HL-60 (cell line): ENCODE measurements around the gene URB1.

ENCODE experiments used
- DNase-seq, 2 experiments: peaks; one replicate each; pipeline ENCODE4 v3.0.0-alpha.2; 2010 to 2020; ENCODE audit warnings: low read depth in 1 of 2, low spot score in 1 of 2
- H3K27ac ChIP-seq: fragments of 250-450 bp; sonication (Bioruptor Pico); replicated peaks from 2 replicates; pipeline ENCODE4 v1.5.1; 2020; ENCODE audit warnings: mild to moderate bottlenecking, moderate library complexity
- H3K27me3 ChIP-seq: fragments of 250-450 bp; sonication (Bioruptor Pico); 2 replicates; pipeline ENCODE4 v1.5.1; 2021; ENCODE audit warnings: mild to moderate bottlenecking, moderate library complexity; ENCODE audit not compliant: insufficient read depth, poor library complexity, severe bottlenecking
- H3K4me3 ChIP-seq: replicated peaks from 2 replicates; pipeline ENCODE4 v1.5.1; 2011; ENCODE audit warnings: mild to moderate bottlenecking, control low read depth, low read length; ENCODE audit not compliant: insufficient read depth
- GABPA ChIP-seq: IDR thresholded peaks from 2 replicates; pipeline ENCODE4 v1.6.1; 2012; ENCODE audit warnings: low read depth
- POLR2AphosphoS5 ChIP-seq: IDR thresholded peaks from 2 replicates; pipeline ENCODE4 v1.6.1; 2012; ENCODE audit warnings: low read depth
- REST ChIP-seq: IDR thresholded peaks from 2 replicates; pipeline ENCODE4 v1.6.1; 2012; ENCODE audit warnings: low read depth; ENCODE audit not compliant: insufficient replicate concordance
- SPI1 ChIP-seq: IDR thresholded peaks from 2 replicates; pipeline ENCODE4 v1.6.1; 2012; ENCODE audit warnings: low read depth, mild to moderate bottlenecking, borderline replicate concordance
- TF ChIP-seq, protein P1 (sequence below): IDR thresholded peaks from one replicate; pipeline ENCODE4 v1.5.1; 2011; ENCODE audit warnings: low read length, control low read depth, inconsistent platforms; ENCODE audit not compliant: insufficient read depth

The URB1 gene

DNA sequence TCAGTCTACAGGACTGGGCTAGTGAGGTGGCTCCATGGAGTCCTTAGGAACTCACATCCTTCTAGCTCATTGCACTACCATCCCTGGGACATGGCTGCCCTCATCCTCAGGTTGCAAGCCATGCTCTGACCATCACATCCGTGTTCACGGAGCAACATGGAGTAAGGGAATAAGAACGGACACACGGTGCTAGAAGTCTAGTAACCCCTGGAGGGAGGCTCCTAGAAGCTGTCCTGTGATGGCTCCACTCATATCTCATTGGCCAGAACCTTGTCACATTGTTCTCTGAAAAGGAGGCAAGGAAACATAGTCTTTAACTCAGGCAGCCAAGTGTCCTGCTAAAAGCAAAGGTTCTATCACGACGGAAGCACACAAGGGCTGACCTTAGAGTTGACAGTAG, 90.3 kb downstream of the URB1 start:
- TF ChIP-seq, protein P1, sequence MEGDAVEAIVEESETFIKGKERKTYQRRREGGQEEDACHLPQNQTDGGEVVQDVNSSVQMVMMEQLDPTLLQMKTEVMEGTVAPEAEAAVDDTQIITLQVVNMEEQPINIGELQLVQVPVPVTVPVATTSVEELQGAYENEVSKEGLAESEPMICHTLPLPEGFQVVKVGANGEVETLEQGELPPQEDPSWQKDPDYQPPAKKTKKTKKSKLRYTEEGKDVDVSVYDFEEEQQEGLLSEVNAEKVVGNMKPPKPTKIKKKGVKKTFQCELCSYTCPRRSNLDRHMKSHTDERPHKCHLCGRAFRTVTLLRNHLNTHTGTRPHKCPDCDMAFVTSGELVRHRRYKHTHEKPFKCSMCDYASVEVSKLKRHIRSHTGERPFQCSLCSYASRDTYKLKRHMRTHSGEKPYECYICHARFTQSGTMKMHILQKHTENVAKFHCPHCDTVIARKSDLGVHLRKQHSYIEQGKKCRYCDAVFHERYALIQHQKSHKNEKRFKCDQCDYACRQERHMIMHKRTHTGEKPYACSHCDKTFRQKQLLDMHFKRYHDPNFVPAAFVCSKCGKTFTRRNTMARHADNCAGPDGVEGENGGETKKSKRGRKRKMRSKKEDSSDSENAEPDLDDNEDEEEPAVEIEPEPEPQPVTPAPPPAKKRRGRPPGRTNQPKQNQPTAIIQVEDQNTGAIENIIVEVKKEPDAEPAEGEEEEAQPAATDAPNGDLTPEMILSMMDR, result no peak
- TF ChIP-seq SPI1, result no peak
- no peak overlapping the region for H3K27ac ChIP-seq
- H3K4me3 ChIP-seq, result no peak overlapping the region
- DNase-seq, result no peak
- no peaks in the 10 kb centered on the region for H3K27me3 ChIP-seq

DNA sequence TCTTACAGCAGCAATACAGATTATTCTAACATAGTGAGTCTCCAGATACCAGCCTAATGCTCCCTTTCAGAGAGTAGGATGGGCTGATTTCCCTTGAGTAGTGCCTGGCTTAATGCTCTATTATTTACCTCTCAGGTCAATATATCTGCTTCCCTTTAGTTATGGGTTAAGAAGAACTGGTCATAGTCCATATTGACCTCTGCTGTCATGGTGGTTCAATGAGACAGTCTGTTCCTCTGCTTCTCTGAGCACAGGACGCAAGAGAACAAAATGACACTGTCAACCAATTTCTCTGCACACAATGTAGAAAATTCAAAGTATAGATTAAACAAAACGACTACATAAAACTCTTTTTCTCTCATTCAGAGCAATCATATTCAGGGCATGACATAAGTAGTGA, 91.2 kb downstream of the URB1 start:
- Histone ChIP-seq H3K27ac (no peak overlapping the region), H3K27me3 (no peaks in the 10 kb centered on the region), H3K4me3 (no peak overlapping the region)
- TF ChIP-seq, protein P1, result no peak
- TF ChIP-seq POLR2AphosphoS5, result no peak
- no peak for TF ChIP-seq GABPA
- TF ChIP-seq REST, result no peak
- no peak for TF ChIP-seq SPI1
- DNase-seq, result no peak

DNA sequence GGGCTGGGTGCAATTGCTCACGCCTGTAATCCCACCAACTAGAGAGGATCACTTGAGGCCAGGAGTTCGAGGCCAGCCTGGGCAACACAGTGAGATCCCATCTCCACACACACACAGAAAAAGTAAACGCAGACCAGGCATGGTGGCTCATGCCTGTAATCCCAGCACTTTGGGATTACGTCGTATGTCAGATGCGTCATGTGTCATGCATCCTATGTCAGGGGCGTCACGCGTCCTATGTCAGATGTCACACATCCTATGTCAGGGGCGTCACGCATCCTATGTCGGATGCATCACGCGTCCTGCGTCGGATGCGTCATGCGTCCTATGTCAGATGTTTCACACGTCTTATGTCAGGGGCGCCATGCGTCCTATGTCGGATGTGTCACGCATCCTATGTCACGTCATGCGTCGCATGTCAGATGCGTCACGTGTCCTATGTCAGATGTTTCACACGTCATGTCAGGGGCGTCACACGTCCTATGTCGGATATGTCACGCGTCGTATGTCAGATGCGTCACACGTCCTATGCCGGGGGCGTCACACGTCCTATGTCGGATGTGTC, 92.6 kb downstream of the URB1 start:
- H3K27ac ChIP-seq, result no peak overlapping the region
- DNase-seq, result no peak
- TF ChIP-seq, protein P1, result no peak
- no peak for TF ChIP-seq POLR2AphosphoS5
- no peaks in the 10 kb centered on the region for H3K27me3 ChIP-seq
- H3K4me3 ChIP-seq, result no peak overlapping the region

GRCh38 chr21:32299695-32300094, 93.1 kb downstream of the URB1 start:
- TF ChIP-seq REST (no peak), GABPA (no peak), POLR2AphosphoS5 (no peak), SPI1 (no peak)
- TF ChIP-seq, protein P1, result no peak
- Histone ChIP-seq H3K4me3 (no peak overlapping the region), H3K27ac (no peak overlapping the region), H3K27me3 (no peaks in the 10 kb centered on the region)
- DNase-seq, result no peak
